Chondrocyte (in vitro differentiated cells): ENCODE data around the gene CABP7. TPM values are rescaled to one million over a fixed set of nuclear protein-coding genes. Genes with fewer than 3 reads are reported as not detected.
A peak's percentile ranks its signal among the peaks of the same experiment; 100 is the strongest.

Experiments used
- DNase-seq: peaks from one replicate; pipeline ENCODE4 v3.0.0; 2021; ENCODE audit warnings: mixed read lengths, low spot score
- H3K27ac Mint-ChIP-seq: one replicate; pipeline ENCODE4 v1.8.0; 2021; ENCODE audit warnings: mild to moderate bottlenecking, moderate library complexity, mixed read lengths; ENCODE audit not compliant: unreplicated experiment
- H3K27me3 Mint-ChIP-seq: 2 replicates; pipeline ENCODE4 v1.8.0; 2021; ENCODE audit warnings: low read depth, mixed read lengths
- H3K36me3 Mint-ChIP-seq: 2 replicates; pipeline ENCODE4 v1.8.0; 2021; ENCODE audit warnings: low read depth, mixed read lengths
- H3K4me1 Mint-ChIP-seq: 2 replicates; pipeline ENCODE4 v1.8.0; 2021; ENCODE audit warnings: low read depth, mild to moderate bottlenecking, mixed read lengths
- H3K4me3 Mint-ChIP-seq: one replicate; pipeline ENCODE4 v1.8.0; 2021; ENCODE audit warnings: mild to moderate bottlenecking, moderate library complexity, mixed read lengths; ENCODE audit not compliant: unreplicated experiment
- H3K9me3 Mint-ChIP-seq: 2 replicates; pipeline ENCODE4 v1.8.0; 2021; ENCODE audit warnings: low read depth, mixed read lengths
- CTCF ChIP-seq: fragments of 200-600 bp; sonication (generic); IDR thresholded peaks from 2 replicates; pipeline ENCODE4 v1.5.0; 2021; ENCODE audit warnings: antibody characterized with exemption, mild to moderate bottlenecking, moderate library complexity
- total RNA-seq: library from RNA; stranded (reverse); gene quantifications from 3 replicates; pipeline ENCODE4 v1.2.1, GENCODE V29; 2021

Gene CABP7
- total RNA-seq, 1 donor from 2014 or later, result not detected

- Mint-ChIP-seq H3K27ac (no peak overlapping the region), H3K4me1 (no peaks in the 10 kb centered on the region), H3K4me3 (no peak overlapping the region), H3K9me3 (no peaks in the 10 kb centered on the region), H3K27me3 (no peaks in the 10 kb centered on the region), H3K36me3 (peaks cover 25% of the 10 kb centered on the region)
- TF ChIP-seq CTCF, result no peak
- no peak for DNase-seq
Observed at GRCh38 chr22:29683536-29683935, 36.3 kb upstream of the CABP7 start.

- peaks cover 3% of the 10 kb centered on the region for H3K4me1 Mint-ChIP-seq
Observed at GRCh38 chr22:29684244-29684643, 35.6 kb upstream of the CABP7 start.

GRCh38 chr22:29689206-29689879, 30.5 kb upstream of the CABP7 start:
- H3K36me3 Mint-ChIP-seq, result peaks cover 10% of the 10 kb centered on the region
- TF ChIP-seq CTCF, result no peak
- no peak overlapping the region for H3K27ac Mint-ChIP-seq
- DNase-seq, result no peak
- H3K9me3 Mint-ChIP-seq, result no peaks in the 10 kb centered on the region
- H3K27me3 Mint-ChIP-seq, result no peaks in the 10 kb centered on the region
- no peak overlapping the region for H3K4me3 Mint-ChIP-seq
- H3K4me1 Mint-ChIP-seq, result peaks cover 9% of the 10 kb centered on the region

More at GRCh38 chr22:29684244-29684643, 35.6 kb upstream of the CABP7 start:
- no peak for DNase-seq
- Mint-ChIP-seq H3K27me3 (no peaks in the 10 kb centered on the region), H3K4me3 (no peak overlapping the region), H3K27ac (no peak overlapping the region), H3K36me3 (peaks cover 23% of the 10 kb centered on the region), H3K9me3 (no peaks in the 10 kb centered on the region)
- no peak for TF ChIP-seq CTCF

DNA sequence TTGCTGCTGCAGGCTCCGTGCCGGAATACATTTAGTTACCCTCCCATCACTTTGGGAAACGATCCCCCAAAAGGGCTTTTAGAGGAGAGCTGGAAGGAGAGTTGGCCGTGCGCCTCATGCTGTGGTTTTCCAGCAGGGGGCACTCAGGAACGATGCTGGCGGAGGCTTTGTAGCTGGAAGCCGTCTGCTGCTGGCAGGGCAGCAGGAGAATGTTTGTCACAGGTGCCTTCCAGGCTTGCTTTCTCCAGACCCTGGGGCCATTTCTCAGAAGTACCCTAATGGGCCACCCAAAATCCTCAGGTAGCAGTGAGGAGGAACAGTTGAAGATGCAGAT, 30.0 kb upstream of the CABP7 start:
- peak; percentile 85 for TF ChIP-seq CTCF
- H3K36me3 Mint-ChIP-seq, result peaks cover 10% of the 10 kb centered on the region

GRCh38 chr22:29690476-29690875, 29.3 kb upstream of the CABP7 start:
- Mint-ChIP-seq H3K4me1 (peaks cover 9% of the 10 kb centered on the region), H3K4me3 (no peak overlapping the region), H3K27ac (no peak overlapping the region), H3K9me3 (no peaks in the 10 kb centered on the region), H3K27me3 (no peaks in the 10 kb centered on the region), H3K36me3 (peaks cover 12% of the 10 kb centered on the region)
- no peak for DNase-seq
- TF ChIP-seq CTCF, result no peak

More for the DNA sequence above, 30.0 kb upstream of the CABP7 start:
- H3K27me3 Mint-ChIP-seq, result no peaks in the 10 kb centered on the region
- no peak overlapping the region for H3K27ac Mint-ChIP-seq
- peaks cover 9% of the 10 kb centered on the region for H3K4me1 Mint-ChIP-seq
- no peaks in the 10 kb centered on the region for H3K9me3 Mint-ChIP-seq
- H3K4me3 Mint-ChIP-seq, result no peak overlapping the region
- no peak for DNase-seq
